ENCODE measurements around the gene DEFB124.

GRCh38 chr20:31473331-31474096 is 1.4 kb downstream of the DEFB124 start:
- TF ChIP-seq CTCF (IDR thresholded peaks at IDR 0.05; ENCODE audit: low read depth, low read length) (no peak), POLR2A (IDR thresholded peaks at IDR 0.05; ENCODE audit: extremely low read depth, insufficient read length) (no peak), MAX (IDR thresholded peaks at IDR 0.05; ENCODE audit: low read depth, low read length) (no peak), MYC (IDR thresholded peaks at IDR 0.05; ENCODE audit: low read depth, low read length) (no peak)
